Dendritic cell treated with granulocyte-macrophage colony-stimulating factor and Interleukin-4, amounts not matched to agents 40 ng/mL and 50 ng/mL, for 4 days (primary cell): ENCODE results near the gene CST2.
"Not testable (repeated sequence)": the region's sequence is repeated elsewhere in the genome, so short reads cannot be mapped to it uniquely, and the experiment has no call there.

ENCODE experiments used
- H3K27ac Mint-ChIP-seq: one replicate; pipeline ENCODE4 v1.8.0; 2022; ENCODE audit warnings: mild to moderate bottlenecking, mixed read lengths
- H3K27me3 Mint-ChIP-seq: one replicate; pipeline ENCODE4 v1.8.0; 2022; ENCODE audit warnings: mild to moderate bottlenecking, mixed read lengths
- H3K36me3 Mint-ChIP-seq: one replicate; pipeline ENCODE4 v1.8.0; 2022; ENCODE audit warnings: low read depth, mixed read lengths
- H3K4me1 Mint-ChIP-seq: one replicate; pipeline ENCODE4 v1.8.0; 2022; ENCODE audit warnings: low read depth, mixed read lengths
- H3K4me3 Mint-ChIP-seq: one replicate; pipeline ENCODE4 v1.8.0; 2022; ENCODE audit warnings: mild to moderate bottlenecking, moderate library complexity, mixed read lengths
- H3K9me3 Mint-ChIP-seq: one replicate; pipeline ENCODE4 v1.8.0; 2022; ENCODE audit warnings: mixed read lengths
- intact Hi-C: fragments of 100-400 bp; cut with micrococcal nuclease; formaldehyde crosslinking; loops from one replicate; pipeline ENCODE4 v1.15.0; 2022

The CST2 gene

GRCh38 chr20:23835716-23836115 lies 9.2 kb upstream of the CST2 start:
- no peaks in the 10 kb centered on the region for H3K36me3 Mint-ChIP-seq
- H3K9me3 Mint-ChIP-seq, result no peaks in the 10 kb centered on the region
- no peaks in the 10 kb centered on the region for H3K4me1 Mint-ChIP-seq
- no peak overlapping the region for H3K4me3 Mint-ChIP-seq
- no peak overlapping the region for H3K27ac Mint-ChIP-seq
- H3K27me3 Mint-ChIP-seq, result peaks cover 4% of the 10 kb centered on the region
- intact Hi-C loops, result no loop called here

- H3K27ac Mint-ChIP-seq, result no peak overlapping the region
- no peaks in the 10 kb centered on the region for H3K4me1 Mint-ChIP-seq
- H3K4me3 Mint-ChIP-seq, result no peak overlapping the region
- intact Hi-C loops, result no loop called here
- H3K27me3 Mint-ChIP-seq, result peaks cover 1% of the 10 kb centered on the region
- no peaks in the 10 kb centered on the region for H3K9me3 Mint-ChIP-seq
- H3K36me3 Mint-ChIP-seq, result no peaks in the 10 kb centered on the region
Measured at GRCh38 chr20:23832775-23833513, 6.4 kb upstream of the CST2 start.

GRCh38 chr20:23831961-23832360 lies 5.4 kb upstream of the CST2 start:
- H3K36me3 Mint-ChIP-seq, H3K4me3 Mint-ChIP-seq, H3K9me3 Mint-ChIP-seq, H3K4me1 Mint-ChIP-seq, H3K27ac Mint-ChIP-seq, intact Hi-C loops, H3K27me3 Mint-ChIP-seq: not testable (repeated sequence)

GRCh38 chr20:23823621-23824324 lies 2.8 kb downstream of the CST2 start:
- H3K4me1 Mint-ChIP-seq, result no peaks in the 10 kb centered on the region
- no peaks in the 10 kb centered on the region for H3K9me3 Mint-ChIP-seq
- H3K27ac Mint-ChIP-seq, result no peak overlapping the region
- H3K4me3 Mint-ChIP-seq, result no peak overlapping the region
- intact Hi-C loops, result no loop called here
- H3K36me3 Mint-ChIP-seq, result no peaks in the 10 kb centered on the region
- H3K27me3 Mint-ChIP-seq, result no peaks in the 10 kb centered on the region

- H3K27me3 Mint-ChIP-seq, result no peaks in the 10 kb centered on the region
- intact Hi-C loops, result no loop called here
- no peak overlapping the region for H3K27ac Mint-ChIP-seq
- no peaks in the 10 kb centered on the region for H3K9me3 Mint-ChIP-seq
- no peaks in the 10 kb centered on the region for H3K4me1 Mint-ChIP-seq
- no peak overlapping the region for H3K4me3 Mint-ChIP-seq
- H3K36me3 Mint-ChIP-seq, result no peaks in the 10 kb centered on the region
Measured at GRCh38 chr20:23823111-23823510, 3.4 kb downstream of the CST2 start.

- H3K4me3 Mint-ChIP-seq, result no peak overlapping the region
- H3K27ac Mint-ChIP-seq, result no peak overlapping the region
- no peaks in the 10 kb centered on the region for H3K27me3 Mint-ChIP-seq
- H3K4me1 Mint-ChIP-seq, result no peaks in the 10 kb centered on the region
- H3K36me3 Mint-ChIP-seq, result no peaks in the 10 kb centered on the region
- intact Hi-C loops, result no loop called here
- no peaks in the 10 kb centered on the region for H3K9me3 Mint-ChIP-seq
Measured at GRCh38 chr20:23820493-23820892, 6.0 kb downstream of the CST2 start.

GRCh38 chr20:23811559-23811958 lies 15.0 kb downstream of the CST2 start:
- H3K9me3 Mint-ChIP-seq, H3K36me3 Mint-ChIP-seq, intact Hi-C loops: not testable (repeated sequence)

GRCh38 chr20:23810349-23810748 lies 16.2 kb downstream of the CST2 start:
- H3K4me3 Mint-ChIP-seq, H3K4me1 Mint-ChIP-seq, H3K9me3 Mint-ChIP-seq, H3K27ac Mint-ChIP-seq, H3K27me3 Mint-ChIP-seq, H3K36me3 Mint-ChIP-seq, intact Hi-C loops: not testable (repeated sequence)

More at GRCh38 chr20:23811559-23811958, 15.0 kb downstream of the CST2 start:
- not testable (repeated sequence) for H3K4me3 Mint-ChIP-seq, H3K27me3 Mint-ChIP-seq, H3K4me1 Mint-ChIP-seq, H3K27ac Mint-ChIP-seq

GRCh38 chr20:23800865-23801264 lies 25.7 kb downstream of the CST2 start:
- H3K36me3 Mint-ChIP-seq, result no peaks in the 10 kb centered on the region
- no peak overlapping the region for H3K4me3 Mint-ChIP-seq
- intact Hi-C loops, result no loop called here
- H3K4me1 Mint-ChIP-seq, result no peaks in the 10 kb centered on the region
- no peak overlapping the region for H3K27ac Mint-ChIP-seq
- no peaks in the 10 kb centered on the region for H3K9me3 Mint-ChIP-seq
- H3K27me3 Mint-ChIP-seq, result no peaks in the 10 kb centered on the region

GRCh38 chr20:23799216-23799847 lies 27.2 kb downstream of the CST2 start:
- H3K4me3 Mint-ChIP-seq, H3K27me3 Mint-ChIP-seq, H3K4me1 Mint-ChIP-seq, H3K9me3 Mint-ChIP-seq, H3K27ac Mint-ChIP-seq, H3K36me3 Mint-ChIP-seq, intact Hi-C loops: not testable (repeated sequence)

GRCh38 chr20:23795526-23795925 lies 31.0 kb downstream of the CST2 start:
- Mint-ChIP-seq H3K4me1 (no peaks in the 10 kb centered on the region), H3K27ac (no peak overlapping the region), H3K4me3 (no peak overlapping the region), H3K27me3 (no peaks in the 10 kb centered on the region), H3K9me3 (no peaks in the 10 kb centered on the region), H3K36me3 (no peaks in the 10 kb centered on the region)
- intact Hi-C loops, result no loop called here

GRCh38 chr20:23794841-23795240 lies 31.7 kb downstream of the CST2 start:
- H3K4me3 Mint-ChIP-seq, result no peak overlapping the region
- H3K9me3 Mint-ChIP-seq, result no peaks in the 10 kb centered on the region
- no peaks in the 10 kb centered on the region for H3K4me1 Mint-ChIP-seq
- no peak overlapping the region for H3K27ac Mint-ChIP-seq
- intact Hi-C loops, result no loop called here
- H3K36me3 Mint-ChIP-seq, result no peaks in the 10 kb centered on the region
- H3K27me3 Mint-ChIP-seq, result no peaks in the 10 kb centered on the region

GRCh38 chr20:23794065-23794464 lies 32.5 kb downstream of the CST2 start:
- H3K36me3 Mint-ChIP-seq, result no peaks in the 10 kb centered on the region
- H3K27ac Mint-ChIP-seq, result no peak overlapping the region
- H3K27me3 Mint-ChIP-seq, result peaks cover 3% of the 10 kb centered on the region
- intact Hi-C loops, result no loop called here
- H3K4me1 Mint-ChIP-seq, result no peaks in the 10 kb centered on the region
- H3K4me3 Mint-ChIP-seq, result no peak overlapping the region
- H3K9me3 Mint-ChIP-seq, result peaks cover 7% of the 10 kb centered on the region

GRCh38 chr20:23783447-23783846 lies 43.1 kb downstream of the CST2 start:
- no peaks in the 10 kb centered on the region for H3K36me3 Mint-ChIP-seq
- peaks cover 1% of the 10 kb centered on the region for H3K27me3 Mint-ChIP-seq
- intact Hi-C loops, result no loop called here
- no peaks in the 10 kb centered on the region for H3K9me3 Mint-ChIP-seq
- H3K4me3 Mint-ChIP-seq, result no peak overlapping the region
- H3K4me1 Mint-ChIP-seq, result no peaks in the 10 kb centered on the region
- no peak overlapping the region for H3K27ac Mint-ChIP-seq
